ENCODE measurements around the gene MAP3K3.

DNA sequence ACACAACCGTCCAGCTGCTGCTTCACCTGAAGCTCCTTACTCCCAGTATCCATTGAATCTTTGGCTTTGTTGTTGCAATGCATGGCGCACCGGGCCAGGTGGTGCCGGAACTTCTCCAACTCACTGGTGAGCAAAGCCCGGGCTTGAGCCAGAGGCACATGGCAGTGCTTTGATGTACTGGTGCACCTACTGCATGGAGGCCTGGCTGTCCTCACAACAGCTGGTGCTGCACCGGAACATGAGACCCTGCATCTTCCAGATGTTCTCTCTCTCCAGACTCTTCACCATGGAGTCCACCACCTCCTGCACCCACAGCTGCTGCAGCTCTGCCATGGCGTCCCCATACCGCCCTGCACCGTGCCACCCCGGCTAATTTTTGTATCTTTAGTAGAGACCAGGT, 11.4 kb upstream of the MAP3K3 start:
- TF ChIP-seq, protein P1, sequence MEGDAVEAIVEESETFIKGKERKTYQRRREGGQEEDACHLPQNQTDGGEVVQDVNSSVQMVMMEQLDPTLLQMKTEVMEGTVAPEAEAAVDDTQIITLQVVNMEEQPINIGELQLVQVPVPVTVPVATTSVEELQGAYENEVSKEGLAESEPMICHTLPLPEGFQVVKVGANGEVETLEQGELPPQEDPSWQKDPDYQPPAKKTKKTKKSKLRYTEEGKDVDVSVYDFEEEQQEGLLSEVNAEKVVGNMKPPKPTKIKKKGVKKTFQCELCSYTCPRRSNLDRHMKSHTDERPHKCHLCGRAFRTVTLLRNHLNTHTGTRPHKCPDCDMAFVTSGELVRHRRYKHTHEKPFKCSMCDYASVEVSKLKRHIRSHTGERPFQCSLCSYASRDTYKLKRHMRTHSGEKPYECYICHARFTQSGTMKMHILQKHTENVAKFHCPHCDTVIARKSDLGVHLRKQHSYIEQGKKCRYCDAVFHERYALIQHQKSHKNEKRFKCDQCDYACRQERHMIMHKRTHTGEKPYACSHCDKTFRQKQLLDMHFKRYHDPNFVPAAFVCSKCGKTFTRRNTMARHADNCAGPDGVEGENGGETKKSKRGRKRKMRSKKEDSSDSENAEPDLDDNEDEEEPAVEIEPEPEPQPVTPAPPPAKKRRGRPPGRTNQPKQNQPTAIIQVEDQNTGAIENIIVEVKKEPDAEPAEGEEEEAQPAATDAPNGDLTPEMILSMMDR (IDR thresholded peaks at IDR 0.05; ENCODE audit: low read depth, low read length) = no peak
- TF ChIP-seq POLR2A (IDR thresholded peaks at IDR 0.05; ENCODE audit: extremely low read depth, insufficient read length) = no peak
- TF ChIP-seq, protein P2, sequence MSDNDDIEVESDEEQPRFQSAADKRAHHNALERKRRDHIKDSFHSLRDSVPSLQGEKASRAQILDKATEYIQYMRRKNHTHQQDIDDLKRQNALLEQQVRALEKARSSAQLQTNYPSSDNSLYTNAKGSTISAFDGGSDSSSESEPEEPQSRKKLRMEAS (IDR thresholded peaks at IDR 0.05; ENCODE audit: low read depth, low read length) = no peak
